OCI-LY1 (cell line): Measurements from ENCODE around the gene SOX13.
"Not testable (repeated sequence)": the region's sequence is repeated elsewhere in the genome, so short reads cannot be mapped to it uniquely, and the experiment has no call there.

ENCODE experiments used
- H2AFZ ChIP-seq: fragments of 200-600 bp; sonication (generic), shearing (Covaris generic); 2 replicates; pipeline ENCODE4 v1.6.0; 2014; ENCODE audit warnings: antibody characterized with exemption, mild to moderate bottlenecking, low read length
- H3F3A ChIP-seq: fragments of 200-600 bp; sonication (generic), shearing (Covaris generic); 2 replicates; pipeline ENCODE4 v1.6.0; 2014; ENCODE audit warnings: mild to moderate bottlenecking, antibody characterized with exemption, low read length, moderate library complexity; ENCODE audit not compliant: insufficient read depth
- H3K27ac ChIP-seq: fragments of 200-600 bp; sonication (generic); 2 replicates; pipeline ENCODE4 v1.5.1; 2014; ENCODE audit warnings: low read length, mixed run types, mild to moderate bottlenecking, low read depth; ENCODE audit not compliant: poor library complexity, severe bottlenecking
- H3K27me3 ChIP-seq: fragments of 200-600 bp; sonication (generic); 2 replicates; pipeline ENCODE4 v1.6.0; 2014; ENCODE audit warnings: antibody characterized with exemption, mild to moderate bottlenecking, low read length, moderate library complexity; ENCODE audit not compliant: insufficient read depth
- H3K36me3 ChIP-seq: fragments of 200-600 bp; sonication (generic); 2 replicates; pipeline ENCODE4 v1.6.1; 2014; ENCODE audit warnings: mild to moderate bottlenecking, antibody characterized with exemption, low read length, moderate library complexity, mixed read lengths; ENCODE audit not compliant: insufficient read depth
- H3K4me1 ChIP-seq: fragments of 200-600 bp; sonication (generic); 2 replicates; pipeline ENCODE4 v1.5.1; 2014; ENCODE audit warnings: mild to moderate bottlenecking, low read length, moderate library complexity; ENCODE audit not compliant: insufficient read depth, severe bottlenecking
- H3K4me2 ChIP-seq: fragments of 200-600 bp; sonication (generic), shearing (Covaris generic); 2 replicates; pipeline ENCODE4 v1.6.1; 2014; ENCODE audit warnings: low read length
- H3K4me3 ChIP-seq: fragments of 200-600 bp; sonication (generic); 2 replicates; pipeline ENCODE4 v1.5.1; 2014; ENCODE audit warnings: low read length, low read depth, mild to moderate bottlenecking, mixed read lengths; ENCODE audit not compliant: poor library complexity, severe bottlenecking
- H3K79me2 ChIP-seq: fragments of 200-600 bp; shearing (Covaris generic); 2 replicates; pipeline ENCODE4 v1.6.1; 2016; ENCODE audit warnings: mixed run types, low read length, mixed read lengths; ENCODE audit not compliant: insufficient read depth
- H3K9ac ChIP-seq: fragments of 200-600 bp; sonication (generic), shearing (Covaris generic); 2 replicates; pipeline ENCODE4 v1.6.1; 2014; ENCODE audit warnings: mild to moderate bottlenecking, low read length, mixed read lengths
- H3K9me2 ChIP-seq: fragments of 200-600 bp; sonication (generic), shearing (Covaris generic); 2 replicates; pipeline ENCODE4 v1.6.1; 2014; ENCODE audit warnings: low read depth, mild to moderate bottlenecking, low read length, mixed read lengths
- H3K9me3 ChIP-seq: fragments of 200-600 bp; shearing (Covaris generic); 2 replicates; pipeline ENCODE4 v1.6.1; 2014; ENCODE audit warnings: low read length, mixed read lengths
- H4K20me1 ChIP-seq: fragments of 200-600 bp; sonication (generic), shearing (Covaris generic); 2 replicates; pipeline ENCODE4 v1.6.0; 2016; ENCODE audit warnings: mild to moderate bottlenecking, low read length; ENCODE audit not compliant: insufficient read depth
- CTCF ChIP-seq: fragments of 200-600 bp; sonication (generic), shearing (Covaris generic); IDR thresholded peaks from 2 replicates; pipeline ENCODE4 v1.5.1; 2017; ENCODE audit warnings: mild to moderate bottlenecking, antibody characterized with exemption, low read length, moderate library complexity, mixed read lengths
- EZH2 ChIP-seq: fragments of 200-600 bp; sonication (generic), shearing (Covaris generic); IDR thresholded peaks from 2 replicates; pipeline ENCODE4 v1.8.0; 2017; ENCODE audit warnings: borderline replicate concordance, mixed run types, mild to moderate bottlenecking, antibody characterized with exemption, low read length, moderate library complexity, mixed read lengths

SOX13 gene

GRCh38 chr1:204087893-204088528, 15.1 kb downstream of the SOX13 start:
- H3K79me2 ChIP-seq = no peaks in the 10 kb centered on the region
- H3F3A ChIP-seq = no peaks in the 10 kb centered on the region
- H3K4me2 ChIP-seq = no peak overlapping the region
- H3K4me1 ChIP-seq = no peaks in the 10 kb centered on the region
- no peak overlapping the region for H3K4me3 ChIP-seq
- H3K27ac ChIP-seq = no peak overlapping the region
- peaks cover 4% of the 10 kb centered on the region; the same call in 1 of the 2 replicates for H3K27me3 ChIP-seq
- no peaks in the 10 kb centered on the region for H3K36me3 ChIP-seq
- no peaks in the 10 kb centered on the region for H3K9me3 ChIP-seq
- no peak overlapping the region for H2AFZ ChIP-seq
- no peak for TF ChIP-seq CTCF
- no peak for TF ChIP-seq EZH2
- H3K9ac ChIP-seq = no peak overlapping the region
- no peaks in the 10 kb centered on the region for H4K20me1 ChIP-seq
- no peaks in the 10 kb centered on the region for H3K9me2 ChIP-seq

GRCh38 chr1:204088596-204088995, 15.7 kb downstream of the SOX13 start:
- Histone ChIP-seq H3K27me3 (peaks cover 4% of the 10 kb centered on the region; the same call in 1 of the 2 replicates), H3K9me3 (no peaks in the 10 kb centered on the region), H3K27ac (no peak overlapping the region), H4K20me1 (no peaks in the 10 kb centered on the region), H3K4me3 (no peak overlapping the region), H2AFZ (no peak overlapping the region), H3K79me2 (no peaks in the 10 kb centered on the region), H3K4me1 (no peaks in the 10 kb centered on the region), H3K4me2 (no peak overlapping the region), H3K9me2 (no peaks in the 10 kb centered on the region), H3F3A (no peaks in the 10 kb centered on the region), H3K9ac (no peak overlapping the region), H3K36me3 (no peaks in the 10 kb centered on the region)
- TF ChIP-seq CTCF (no peak), EZH2 (no peak)

GRCh38 chr1:204089044-204089751, 16.3 kb downstream of the SOX13 start:
- H3K27ac ChIP-seq = no peak overlapping the region

DNA sequence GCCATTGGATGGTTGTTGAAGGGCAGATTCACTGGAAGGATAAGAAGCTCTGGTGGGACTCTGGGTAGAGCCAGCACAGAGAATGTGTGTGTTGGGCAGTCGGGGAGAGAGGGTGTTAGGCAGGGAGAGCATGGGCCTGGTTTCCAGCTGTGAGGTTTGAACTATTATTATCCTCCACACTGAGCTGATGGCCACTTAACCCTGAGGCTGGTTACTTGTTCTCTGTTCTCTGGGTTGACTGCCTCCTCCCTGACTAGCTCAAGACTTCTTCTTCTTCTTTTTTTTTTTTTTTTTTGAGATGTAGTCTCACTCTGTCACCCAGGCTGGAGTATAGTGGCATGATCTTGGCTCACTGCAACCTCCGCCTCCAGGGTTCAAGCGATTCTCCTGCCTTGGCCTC, 17.2 kb downstream of the SOX13 start:
- not testable (repeated sequence) for H3K27me3 ChIP-seq, H3K27ac ChIP-seq, H3K4me2 ChIP-seq, H4K20me1 ChIP-seq, H3K9me3 ChIP-seq, H3K36me3 ChIP-seq, H2AFZ ChIP-seq, H3K4me3 ChIP-seq, H3K79me2 ChIP-seq, H3K4me1 ChIP-seq, H3F3A ChIP-seq, H3K9me2 ChIP-seq, H3K9ac ChIP-seq

More at GRCh38 chr1:204089044-204089751, 16.3 kb downstream of the SOX13 start:
- H3K9me3 ChIP-seq = no peaks in the 10 kb centered on the region
- no peaks in the 10 kb centered on the region for H4K20me1 ChIP-seq
- H3K36me3 ChIP-seq = no peaks in the 10 kb centered on the region
- H3K79me2 ChIP-seq = no peaks in the 10 kb centered on the region
- TF ChIP-seq EZH2 (no peak), CTCF (no peak)
- no peak overlapping the region for H3K4me3 ChIP-seq
- H3K4me1 ChIP-seq = no peaks in the 10 kb centered on the region
- no peaks in the 10 kb centered on the region for H3F3A ChIP-seq
- H3K9me2 ChIP-seq = no peaks in the 10 kb centered on the region
- no peak overlapping the region for H3K4me2 ChIP-seq
- H3K9ac ChIP-seq = no peak overlapping the region
- H3K27me3 ChIP-seq = peaks cover 4% of the 10 kb centered on the region; the same call in 1 of the 2 replicates
- no peak overlapping the region for H2AFZ ChIP-seq
